ENCODE data around the gene UBE2G1. TPM values are rescaled to one million over a fixed set of nuclear protein-coding genes. Genes with fewer than 3 reads are reported as not detected.

Gene UBE2G1
- polyA plus RNA-seq, 2 donors: 28.4 to 45.7 TPM

DNA sequence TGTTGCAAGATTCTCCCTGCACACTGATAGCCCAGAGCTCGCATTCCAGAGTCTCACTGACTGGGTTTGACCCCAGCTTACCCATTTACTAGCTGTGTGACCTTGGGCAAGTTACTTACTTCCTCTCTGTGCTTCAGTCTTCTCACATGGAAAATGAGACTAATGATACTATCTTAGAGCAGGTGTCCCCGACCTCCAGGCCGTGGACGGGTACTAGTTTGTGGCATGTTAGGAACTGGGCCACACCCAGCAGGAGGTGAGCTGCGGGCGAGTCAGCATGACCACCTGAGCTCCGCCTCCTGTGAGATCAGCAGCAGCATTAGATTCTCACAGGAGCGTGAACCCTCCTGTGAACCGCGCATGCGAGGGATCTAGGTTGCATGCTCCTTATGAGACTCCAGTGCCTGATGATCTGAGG, 118.5 kb downstream of the UBE2G1 start:
- Histone ChIP-seq H3K36me3 (ENCODE audit: control insufficient read depth in 2 of 2, insufficient read depth in 2 of 2, low read length in 1 of 2) (no peaks in the 10 kb centered on the region), H3K4me1 (ENCODE audit: control insufficient read depth in 2 of 2, insufficient read depth in 2 of 2, low read length in 1 of 2) (no peaks in the 10 kb centered on the region), H3K27me3 (ENCODE audit: control insufficient read depth in 1 of 2, insufficient read depth in 2 of 2, low read length in 2 of 2) (no peaks in the 10 kb centered on the region), H3K9me3 (ENCODE audit: control insufficient read depth in 2 of 2, insufficient read depth in 1 of 2, low read depth in 1 of 2, low read length in 1 of 2) (no peaks in the 10 kb centered on the region), H3K27ac (ENCODE audit: low read depth in 2 of 2, low read length in 1 of 2) (peak overlapping the region; percentile 85 to 87), H3K4me3 (ENCODE audit: low read depth in 1 of 2, low read length in 2 of 2) (no peak overlapping the region)
- WGBS, 2 donors: 49 to 55% methylated on average over 11 of the region's 11 CpGs

DNA sequence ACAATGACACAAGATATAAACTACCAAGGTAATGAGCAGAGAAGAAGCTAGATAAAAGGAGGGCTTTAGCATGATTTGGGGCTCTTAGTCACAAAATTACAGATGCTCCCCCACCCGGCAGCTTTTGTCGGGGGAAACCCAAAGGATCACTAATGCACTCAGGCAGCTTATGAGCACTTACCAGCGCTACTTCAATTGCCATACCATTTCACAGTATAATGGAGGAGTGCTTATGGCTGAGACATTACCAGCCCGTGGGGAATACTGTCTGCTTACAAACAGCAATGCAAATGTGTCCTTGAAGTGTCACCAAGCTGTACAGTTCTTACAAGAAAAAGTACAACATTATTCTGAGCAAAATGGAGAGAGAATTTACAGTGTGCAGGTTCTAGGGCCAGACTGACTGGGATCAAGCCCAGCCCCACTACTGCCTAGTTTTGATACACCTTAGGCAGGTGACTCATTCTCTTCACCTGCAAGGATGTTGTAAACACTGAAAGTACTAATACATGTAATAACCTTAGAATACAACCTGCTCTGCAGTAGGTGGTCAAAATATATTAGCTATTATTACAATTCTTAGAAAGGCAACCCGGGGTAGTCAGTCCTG, 119.0 kb downstream of the UBE2G1 start:
- no peak overlapping the region for H3K4me3 ChIP-seq (ENCODE audit: low read depth in 1 of 2, low read length in 2 of 2)
- H3K9me3 ChIP-seq (ENCODE audit: control insufficient read depth in 2 of 2, insufficient read depth in 1 of 2, low read depth in 1 of 2, low read length in 1 of 2): no peaks in the 10 kb centered on the region
- H3K36me3 ChIP-seq (ENCODE audit: control insufficient read depth in 2 of 2, insufficient read depth in 2 of 2, low read length in 1 of 2): no peaks in the 10 kb centered on the region
- H3K4me1 ChIP-seq (ENCODE audit: control insufficient read depth in 2 of 2, insufficient read depth in 2 of 2, low read length in 1 of 2): no peaks in the 10 kb centered on the region
- H3K27me3 ChIP-seq (ENCODE audit: control insufficient read depth in 1 of 2, insufficient read depth in 2 of 2, low read length in 2 of 2): no peaks in the 10 kb centered on the region
- WGBS, 2 donors: 54 to 55% methylated on average over 5 of the region's 5 CpGs
- peak overlapping the region; percentile 85 to 87 for H3K27ac ChIP-seq (ENCODE audit: low read depth in 2 of 2, low read length in 1 of 2)

DNA sequence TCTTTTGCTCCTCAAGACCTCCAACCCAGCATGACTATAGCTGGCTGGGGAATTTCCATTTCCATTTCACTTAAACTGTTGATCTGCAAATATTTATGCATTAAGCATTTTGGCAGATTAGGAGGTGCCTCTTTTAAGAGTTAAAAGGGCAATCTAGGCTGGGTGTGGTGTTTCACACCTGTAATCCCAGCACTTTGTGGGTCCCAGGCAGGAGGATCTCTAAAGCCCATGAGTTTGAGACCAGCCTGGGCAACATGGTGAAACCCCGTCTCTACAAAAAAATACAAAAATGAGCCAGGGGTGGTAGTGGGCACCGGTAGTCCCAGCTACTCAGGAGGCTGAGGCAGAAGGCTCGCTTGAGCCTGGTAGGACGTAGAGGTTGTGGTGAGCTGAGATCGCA, 119.8 kb downstream of the UBE2G1 start:
- Histone ChIP-seq H3K4me1 (ENCODE audit: control insufficient read depth in 2 of 2, insufficient read depth in 2 of 2, low read length in 1 of 2) (no peaks in the 10 kb centered on the region), H3K9me3 (ENCODE audit: control insufficient read depth in 2 of 2, insufficient read depth in 1 of 2, low read depth in 1 of 2, low read length in 1 of 2) (no peaks in the 10 kb centered on the region), H3K27me3 (ENCODE audit: control insufficient read depth in 1 of 2, insufficient read depth in 2 of 2, low read length in 2 of 2) (no peaks in the 10 kb centered on the region), H3K36me3 (ENCODE audit: control insufficient read depth in 2 of 2, insufficient read depth in 2 of 2, low read length in 1 of 2) (peaks cover 3 to 5% of the 10 kb centered on the region in 2 donors), H3K27ac (ENCODE audit: low read depth in 2 of 2, low read length in 1 of 2) (peak overlapping the region in 1 of 2 donors; percentile 24), H3K4me3 (ENCODE audit: low read depth in 1 of 2, low read length in 2 of 2) (no peak overlapping the region)
- WGBS, 2 donors: 93 to 94% methylated on average over 5 of the region's 5 CpGs

DNA sequence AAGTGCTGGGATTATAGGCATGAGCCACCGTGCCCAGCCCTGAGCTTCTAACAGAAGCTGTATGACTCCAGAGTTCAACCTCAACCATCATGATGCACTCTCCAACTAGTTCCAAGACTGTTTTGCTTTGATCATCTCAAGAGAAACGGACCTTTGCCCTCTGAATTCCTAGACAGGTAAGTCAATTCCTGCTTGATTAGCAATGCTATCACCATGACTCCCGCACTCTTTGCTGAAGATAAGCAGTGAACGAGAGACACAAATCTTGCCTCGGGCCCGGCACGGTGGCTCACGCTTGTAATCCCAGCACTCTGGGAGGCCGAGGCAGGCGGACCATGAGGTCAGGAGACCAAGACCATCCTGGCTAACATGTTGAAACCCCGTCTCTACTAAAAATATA, 124.9 kb downstream of the UBE2G1 start:
- Histone ChIP-seq H3K4me3 (ENCODE audit: low read depth in 1 of 2, low read length in 2 of 2) (no peak overlapping the region), H3K4me1 (ENCODE audit: control insufficient read depth in 2 of 2, insufficient read depth in 2 of 2, low read length in 1 of 2) (no peaks in the 10 kb centered on the region), H3K27me3 (ENCODE audit: control insufficient read depth in 1 of 2, insufficient read depth in 2 of 2, low read length in 2 of 2) (no peaks in the 10 kb centered on the region), H3K27ac (ENCODE audit: low read depth in 2 of 2, low read length in 1 of 2) (no peak overlapping the region), H3K9me3 (ENCODE audit: control insufficient read depth in 2 of 2, insufficient read depth in 1 of 2, low read depth in 1 of 2, low read length in 1 of 2) (no peaks in the 10 kb centered on the region), H3K36me3 (ENCODE audit: control insufficient read depth in 2 of 2, insufficient read depth in 2 of 2, low read length in 1 of 2) (peaks cover 8 to 11% of the 10 kb centered on the region in 2 donors)
- 87 to 95% methylated on average over 11 of the region's 11 CpGs for WGBS, 2 donors

DNA sequence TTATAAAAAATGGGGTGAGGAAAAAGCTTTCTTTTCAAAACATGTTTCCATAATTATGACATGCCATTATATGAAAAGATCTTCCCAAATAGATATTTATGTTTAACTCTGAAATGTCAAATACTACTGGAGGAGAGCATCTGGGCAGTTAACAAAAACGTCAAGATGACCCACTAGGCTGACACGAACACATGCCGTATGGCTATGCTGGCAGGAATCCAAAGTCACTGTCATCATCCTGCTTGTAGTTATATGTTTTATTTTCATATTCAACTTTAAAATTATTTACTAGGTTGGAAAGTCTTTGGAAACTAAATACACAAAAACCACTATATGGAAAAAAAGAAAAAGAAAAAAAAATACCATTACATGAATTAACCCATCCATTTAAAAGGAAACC, 130.0 kb downstream of the UBE2G1 start:
- H3K9me3 ChIP-seq (ENCODE audit: control insufficient read depth in 2 of 2, insufficient read depth in 1 of 2, low read depth in 1 of 2, low read length in 1 of 2): no peaks in the 10 kb centered on the region
- H3K4me3 ChIP-seq (ENCODE audit: low read depth in 1 of 2, low read length in 2 of 2): no peak overlapping the region
- peaks cover 4 to 10% of the 10 kb centered on the region in 2 donors for H3K36me3 ChIP-seq (ENCODE audit: control insufficient read depth in 2 of 2, insufficient read depth in 2 of 2, low read length in 1 of 2)
- 49% methylated on average over 3 of the region's 3 CpGs for WGBS, 2 donors
- H3K27ac ChIP-seq (ENCODE audit: low read depth in 2 of 2, low read length in 1 of 2): no peak overlapping the region
- H3K4me1 ChIP-seq (ENCODE audit: control insufficient read depth in 2 of 2, insufficient read depth in 2 of 2, low read length in 1 of 2): no peaks in the 10 kb centered on the region
- no peaks in the 10 kb centered on the region for H3K27me3 ChIP-seq (ENCODE audit: control insufficient read depth in 1 of 2, insufficient read depth in 2 of 2, low read length in 2 of 2)

DNA sequence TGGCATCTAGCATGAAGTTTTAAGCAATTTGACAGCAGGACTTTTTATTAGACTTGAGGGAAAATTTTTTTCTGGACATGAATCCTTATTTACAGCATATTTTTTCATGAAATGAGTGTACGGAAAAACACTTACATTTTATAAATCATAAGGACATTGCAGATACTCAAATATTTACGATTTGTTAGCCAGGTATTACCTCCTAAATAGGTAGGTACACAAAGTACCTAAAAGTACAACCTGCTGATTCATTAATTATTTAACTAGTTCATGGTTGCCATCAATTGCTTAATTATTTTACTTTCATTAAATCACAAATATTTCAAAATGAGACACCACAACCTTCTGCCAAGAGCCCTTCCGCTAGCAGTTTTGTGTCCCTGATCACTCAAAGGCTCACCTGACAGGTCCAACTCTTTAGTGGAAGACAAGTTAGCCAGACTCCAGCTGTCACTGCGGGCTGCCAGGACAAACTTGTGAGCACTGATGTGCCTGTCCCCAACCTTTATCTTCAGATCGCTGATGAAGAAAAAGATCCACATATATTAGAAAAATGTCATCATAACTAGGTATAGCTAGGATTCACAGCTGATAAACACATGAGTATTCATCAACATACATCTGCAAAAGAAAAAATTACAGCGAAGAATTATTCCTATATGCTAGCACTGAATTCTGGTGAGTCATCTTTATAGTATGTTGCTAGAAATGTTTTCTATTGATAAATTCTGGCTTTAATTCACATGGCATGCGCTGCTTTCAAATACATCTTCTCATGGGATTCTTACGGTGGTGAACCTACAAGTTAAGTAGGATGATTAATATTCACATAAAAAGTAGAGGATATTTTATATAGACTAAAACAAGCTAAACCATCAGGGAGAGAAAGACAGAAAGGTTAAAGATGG, 130.8 kb downstream of the UBE2G1 start:
- Histone ChIP-seq H3K36me3 (ENCODE audit: control insufficient read depth in 2 of 2, insufficient read depth in 2 of 2, low read length in 1 of 2) (peaks cover 4 to 8% of the 10 kb centered on the region in 2 donors), H3K9me3 (ENCODE audit: control insufficient read depth in 2 of 2, insufficient read depth in 1 of 2, low read depth in 1 of 2, low read length in 1 of 2) (no peaks in the 10 kb centered on the region), H3K4me3 (ENCODE audit: low read depth in 1 of 2, low read length in 2 of 2) (no peak overlapping the region), H3K27ac (ENCODE audit: low read depth in 2 of 2, low read length in 1 of 2) (peak overlapping the region; percentile 31), H3K4me1 (ENCODE audit: control insufficient read depth in 2 of 2, insufficient read depth in 2 of 2, low read length in 1 of 2) (no peaks in the 10 kb centered on the region), H3K27me3 (ENCODE audit: control insufficient read depth in 1 of 2, insufficient read depth in 2 of 2, low read length in 2 of 2) (no peaks in the 10 kb centered on the region)
- 83 to 85% methylated on average over 8 of the region's 8 CpGs for WGBS, 2 donors

DNA sequence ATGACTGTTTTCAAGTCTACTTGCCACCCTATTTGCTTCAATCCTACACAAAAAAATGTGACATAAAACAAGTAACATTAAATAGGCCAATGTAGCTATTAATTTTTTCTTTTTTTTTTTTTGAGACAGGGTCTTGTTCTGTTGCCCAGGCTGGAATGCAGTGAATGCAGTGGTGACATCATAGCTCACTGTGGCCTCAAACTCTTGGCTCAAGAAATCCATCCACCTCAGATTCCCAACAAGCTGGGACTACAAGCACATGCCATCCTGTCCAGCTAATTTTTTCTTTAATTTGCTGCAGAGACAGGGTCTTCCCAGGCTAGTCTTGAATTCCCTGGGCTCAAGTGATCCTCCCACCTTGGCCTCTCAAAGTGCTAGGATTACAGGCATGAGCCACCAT, 132.1 kb downstream of the UBE2G1 start:
- H3K27ac ChIP-seq (ENCODE audit: low read depth in 2 of 2, low read length in 1 of 2): no peak overlapping the region
- H3K4me1 ChIP-seq (ENCODE audit: control insufficient read depth in 2 of 2, insufficient read depth in 2 of 2, low read length in 1 of 2): no peaks in the 10 kb centered on the region
- no peak overlapping the region for H3K4me3 ChIP-seq (ENCODE audit: low read depth in 1 of 2, low read length in 2 of 2)
- no peaks in the 10 kb centered on the region for H3K27me3 ChIP-seq (ENCODE audit: control insufficient read depth in 1 of 2, insufficient read depth in 2 of 2, low read length in 2 of 2)
- H3K36me3 ChIP-seq (ENCODE audit: control insufficient read depth in 2 of 2, insufficient read depth in 2 of 2, low read length in 1 of 2): peaks cover 0 to 5% of the 10 kb centered on the region in 2 donors
- H3K9me3 ChIP-seq (ENCODE audit: control insufficient read depth in 2 of 2, insufficient read depth in 1 of 2, low read depth in 1 of 2, low read length in 1 of 2): no peaks in the 10 kb centered on the region

DNA sequence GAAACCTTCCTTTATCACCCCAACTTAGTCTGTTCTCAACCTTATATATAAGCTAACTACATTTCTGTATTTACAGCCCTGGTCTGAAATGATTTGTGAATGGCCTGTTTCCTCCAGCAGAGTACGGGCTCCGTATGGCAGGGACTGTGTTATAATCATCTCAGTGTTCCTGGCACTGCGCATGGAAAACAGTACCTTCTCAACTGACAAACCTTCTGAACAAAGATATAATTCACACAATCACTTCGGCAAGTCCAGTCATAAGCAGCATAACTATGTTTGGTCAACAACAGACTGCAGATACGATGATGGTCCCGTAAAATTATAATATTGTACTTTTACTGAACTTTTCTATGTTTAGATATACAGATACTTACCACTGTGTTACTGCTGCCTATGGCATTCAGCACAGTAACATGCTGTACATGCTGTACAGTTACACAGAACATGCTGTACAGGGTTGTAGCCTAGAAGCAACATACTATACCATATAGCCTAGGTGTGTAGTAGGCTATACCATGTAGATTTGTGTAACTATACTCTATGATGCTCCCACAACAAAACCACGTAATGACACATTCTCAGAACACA, 132.7 kb downstream of the UBE2G1 start:
- Histone ChIP-seq H3K9me3 (ENCODE audit: control insufficient read depth in 2 of 2, insufficient read depth in 1 of 2, low read depth in 1 of 2, low read length in 1 of 2) (no peaks in the 10 kb centered on the region), H3K27ac (ENCODE audit: low read depth in 2 of 2, low read length in 1 of 2) (peak overlapping the region in 1 of 2 donors; percentile 1), H3K4me3 (ENCODE audit: low read depth in 1 of 2, low read length in 2 of 2) (no peak overlapping the region), H3K4me1 (ENCODE audit: control insufficient read depth in 2 of 2, insufficient read depth in 2 of 2, low read length in 1 of 2) (no peaks in the 10 kb centered on the region), H3K27me3 (ENCODE audit: control insufficient read depth in 1 of 2, insufficient read depth in 2 of 2, low read length in 2 of 2) (no peaks in the 10 kb centered on the region), H3K36me3 (ENCODE audit: control insufficient read depth in 2 of 2, insufficient read depth in 2 of 2, low read length in 1 of 2) (peaks cover 0 to 5% of the 10 kb centered on the region in 2 donors)
- WGBS, 2 donors: 87 to 91% methylated on average over 7 of the region's 7 CpGs

DNA sequence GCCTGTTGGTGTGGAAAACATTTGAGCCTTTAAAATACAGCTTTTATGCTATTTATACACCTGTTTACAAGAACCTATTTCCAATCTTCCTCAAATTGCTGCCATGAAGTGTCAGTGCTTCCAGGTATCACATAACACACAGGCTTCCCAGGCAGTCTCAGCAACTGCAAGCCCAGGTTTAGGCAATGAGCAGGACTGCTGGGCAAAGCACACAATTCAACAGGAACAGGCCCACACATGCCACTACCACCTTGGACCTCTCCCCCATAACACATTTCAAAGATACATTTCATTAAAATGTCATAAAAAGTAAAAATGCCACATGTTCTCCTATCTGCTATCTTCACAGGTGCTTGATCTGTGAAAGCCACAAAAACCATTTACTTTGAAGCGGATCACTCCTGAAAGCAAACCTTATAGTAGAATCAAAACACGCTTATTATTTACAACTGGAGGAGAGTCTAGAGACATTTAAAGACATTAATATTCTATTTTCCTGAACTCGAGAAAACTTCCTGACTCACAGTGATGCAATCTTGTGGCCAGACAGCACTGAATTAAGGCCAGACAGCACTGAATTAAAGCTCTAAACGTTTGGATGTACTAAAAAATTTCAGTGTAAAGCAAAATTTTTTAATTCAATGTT, 134.2 kb downstream of the UBE2G1 start:
- peak overlapping the region in 1 of 2 donors; percentile 49 for H3K27ac ChIP-seq (ENCODE audit: low read depth in 2 of 2, low read length in 1 of 2)
- H3K4me1 ChIP-seq (ENCODE audit: control insufficient read depth in 2 of 2, insufficient read depth in 2 of 2, low read length in 1 of 2): no peaks in the 10 kb centered on the region

More for the DNA sequence above, 134.2 kb downstream of the UBE2G1 start:
- peaks cover 0 to 5% of the 10 kb centered on the region in 2 donors for H3K36me3 ChIP-seq (ENCODE audit: control insufficient read depth in 2 of 2, insufficient read depth in 2 of 2, low read length in 1 of 2)
- no peaks in the 10 kb centered on the region for H3K27me3 ChIP-seq (ENCODE audit: control insufficient read depth in 1 of 2, insufficient read depth in 2 of 2, low read length in 2 of 2)
- no peaks in the 10 kb centered on the region for H3K9me3 ChIP-seq (ENCODE audit: control insufficient read depth in 2 of 2, insufficient read depth in 1 of 2, low read depth in 1 of 2, low read length in 1 of 2)
- no peak overlapping the region for H3K4me3 ChIP-seq (ENCODE audit: low read depth in 1 of 2, low read length in 2 of 2)
- WGBS, 2 donors: 47 to 57% methylated on average over 4 of the region's 4 CpGs
